Inferior parietal cortex (tissue), 1 donor: ENCODE data around the gene LPA.
A peak's percentile ranks its signal among the peaks of the same experiment; 100 is the strongest.
"Not testable (repeated sequence)": the region's sequence is repeated elsewhere in the genome, so short reads cannot be mapped to it uniquely, and the experiment has no call there.

ENCODE experiments used
- DNase-seq: peaks from one replicate; pipeline ENCODE4 v3.0.0-alpha.2; 2016; ENCODE audit errors: extremely low spot score

LPA gene

DNA sequence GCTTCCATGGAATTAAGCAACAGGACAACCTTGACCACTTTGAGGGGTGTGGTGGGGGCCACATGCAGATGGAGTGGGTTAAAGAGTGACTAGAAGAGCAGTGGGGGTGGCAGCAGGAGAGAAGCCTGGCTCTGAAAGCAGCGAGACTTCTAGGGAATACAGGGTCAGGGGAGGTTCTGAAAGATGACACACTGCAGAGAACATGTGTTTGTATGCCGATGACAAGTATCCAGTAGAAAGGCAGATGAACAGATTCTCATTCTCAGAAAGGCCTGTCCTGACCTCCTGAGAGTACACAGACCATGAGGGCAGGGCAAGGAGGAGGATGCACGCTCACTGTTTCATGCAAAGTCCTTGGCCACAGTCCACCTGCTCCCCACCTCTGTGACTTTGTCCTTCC lies 2.9 kb downstream of the LPA start:
- no peak for DNase-seq

DNA sequence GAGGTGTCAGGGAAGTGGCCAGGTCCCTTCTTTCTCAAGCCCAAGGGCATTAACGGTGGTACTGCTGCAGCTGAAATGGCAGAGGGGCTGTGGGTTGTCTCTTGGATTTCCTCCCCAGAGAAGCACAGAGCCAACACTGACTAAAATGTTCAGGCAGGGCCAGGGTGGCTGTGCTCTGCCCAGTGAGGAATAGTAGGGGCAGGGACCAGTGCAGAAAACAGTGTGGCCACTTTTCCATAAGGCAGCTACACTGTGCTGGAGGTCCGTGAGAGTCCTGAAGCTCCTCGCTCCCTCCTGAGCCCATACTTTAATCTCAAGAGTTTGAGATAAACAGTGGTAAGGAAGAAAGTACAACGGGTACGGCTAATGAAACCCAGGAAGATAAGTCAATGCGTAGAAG lies 4.5 kb downstream of the LPA start:
- no peak for DNase-seq

DNA sequence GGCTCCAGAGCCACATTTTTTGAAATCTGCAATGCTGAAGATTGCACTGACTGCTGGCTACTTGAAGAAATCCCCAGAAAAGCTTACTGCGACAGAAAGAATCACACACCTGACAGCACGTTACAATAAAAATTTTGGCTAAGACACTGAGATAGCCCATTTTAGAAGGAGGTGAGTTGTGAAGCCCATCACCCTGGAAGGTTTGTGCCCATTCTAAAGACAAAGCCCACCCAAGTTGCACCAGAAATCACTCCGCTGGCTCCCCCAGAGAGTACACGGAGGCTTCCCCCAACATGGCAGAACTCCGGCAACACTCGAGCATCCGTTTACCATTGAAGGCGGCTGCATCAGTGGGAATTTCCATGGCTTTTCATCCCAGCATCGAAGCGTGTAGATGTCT lies 29.4 kb downstream of the LPA start:
- DNase-seq: no peak

DNA sequence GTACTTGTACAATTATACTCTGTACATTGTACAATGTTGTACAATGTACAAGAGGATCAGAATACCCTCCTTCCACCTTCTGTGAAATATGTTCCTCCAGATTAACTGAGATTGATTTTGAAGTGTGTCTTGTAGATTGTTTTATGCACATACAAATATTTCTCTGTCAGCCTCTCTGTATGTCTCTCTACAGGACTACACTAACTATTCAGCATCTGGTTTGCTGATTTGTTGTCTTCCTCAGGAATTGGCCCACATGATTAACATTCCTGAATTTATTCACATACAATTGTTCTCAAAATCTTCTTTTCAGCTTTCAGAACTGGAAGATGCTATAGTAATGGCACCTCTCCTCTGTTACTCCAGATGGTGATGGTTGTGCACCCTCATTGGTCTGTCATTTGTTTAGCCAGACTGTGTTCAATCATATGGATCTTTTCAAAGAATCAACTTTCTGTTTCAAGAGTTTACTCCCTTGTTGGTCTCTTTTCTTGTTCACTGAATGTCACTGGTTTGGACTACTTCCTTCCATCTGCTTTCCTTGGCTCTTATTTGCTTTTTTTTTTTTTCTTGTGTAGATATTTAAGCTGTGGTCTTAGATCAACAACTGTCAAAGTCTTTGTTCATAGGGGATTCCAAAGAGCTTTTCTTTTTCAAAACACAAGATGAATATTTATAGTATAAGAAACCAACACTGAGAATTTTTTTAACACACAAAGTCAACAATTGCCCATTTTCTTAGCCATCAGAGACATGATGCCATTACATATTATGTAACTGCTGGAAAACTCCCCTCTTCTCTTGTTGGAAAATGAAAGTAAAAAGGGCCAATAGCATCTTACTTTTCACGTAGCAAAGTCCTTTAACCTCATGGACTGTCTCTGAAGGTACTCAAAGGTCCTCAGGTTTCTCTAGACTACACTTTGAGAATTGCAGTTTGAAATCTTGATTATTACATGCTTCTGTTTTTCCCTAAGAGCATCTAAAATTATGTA lies 67.9 kb downstream of the LPA start:
- no peak for DNase-seq

DNA sequence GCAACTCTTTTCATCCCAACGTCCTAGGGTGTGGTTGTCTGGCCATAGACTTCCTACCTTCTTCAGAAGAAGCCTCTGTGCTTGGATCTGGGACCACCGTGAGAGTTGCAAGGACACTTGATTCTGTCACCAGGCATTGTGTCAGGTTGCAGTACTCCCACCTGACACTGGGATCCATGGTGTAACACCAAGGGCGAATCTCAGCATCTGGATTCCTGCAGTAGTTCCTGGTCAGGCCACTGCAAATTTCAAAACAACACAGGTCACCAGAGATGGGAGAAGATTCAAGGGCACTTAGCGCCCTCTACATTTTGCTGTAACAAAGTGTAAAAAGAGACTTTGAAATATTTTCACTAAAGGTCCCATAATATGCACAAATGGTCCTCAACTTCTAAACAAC lies 68.8 kb downstream of the LPA start:
- DNase-seq: not testable (repeated sequence)

DNA sequence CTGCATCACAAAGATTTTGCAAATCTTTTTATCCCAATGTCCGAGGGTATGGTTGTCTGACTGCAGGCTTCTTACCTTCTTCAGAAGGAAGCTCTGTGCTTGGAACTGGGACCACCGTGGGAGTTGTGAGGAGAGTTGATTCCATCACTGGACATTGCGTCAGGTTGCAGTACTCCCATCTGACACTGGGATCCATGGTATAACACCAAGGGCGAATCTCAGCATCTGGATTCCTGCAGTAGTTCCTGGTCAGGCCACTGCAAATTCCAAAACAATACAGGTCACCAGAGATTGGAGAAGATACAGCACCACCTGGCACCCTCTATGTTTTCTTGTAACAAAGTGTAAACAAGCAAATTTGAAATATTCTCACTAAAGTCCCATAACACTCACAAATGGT lies 77.7 kb downstream of the LPA start:
- no peak for DNase-seq

DNA sequence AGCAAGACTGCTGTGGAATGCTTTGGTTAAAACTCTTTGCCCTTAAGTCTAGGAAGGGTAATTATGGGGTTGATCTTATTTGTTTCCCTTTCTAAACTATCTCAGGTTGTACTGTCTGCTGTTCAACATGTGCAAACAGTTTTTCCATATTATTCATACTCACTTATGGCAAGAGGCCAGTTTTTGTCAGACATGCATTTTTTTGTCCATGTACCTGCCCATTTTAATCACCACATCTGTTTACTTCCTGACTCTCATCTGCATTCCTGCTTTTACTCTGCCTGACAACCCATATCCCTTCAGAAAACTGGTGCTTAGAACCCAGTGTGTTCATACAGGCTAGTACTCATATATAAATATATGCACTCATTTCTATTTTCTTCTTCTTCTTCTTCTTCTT lies 80.3 kb downstream of the LPA start:
- DNase-seq: no peak

DNA sequence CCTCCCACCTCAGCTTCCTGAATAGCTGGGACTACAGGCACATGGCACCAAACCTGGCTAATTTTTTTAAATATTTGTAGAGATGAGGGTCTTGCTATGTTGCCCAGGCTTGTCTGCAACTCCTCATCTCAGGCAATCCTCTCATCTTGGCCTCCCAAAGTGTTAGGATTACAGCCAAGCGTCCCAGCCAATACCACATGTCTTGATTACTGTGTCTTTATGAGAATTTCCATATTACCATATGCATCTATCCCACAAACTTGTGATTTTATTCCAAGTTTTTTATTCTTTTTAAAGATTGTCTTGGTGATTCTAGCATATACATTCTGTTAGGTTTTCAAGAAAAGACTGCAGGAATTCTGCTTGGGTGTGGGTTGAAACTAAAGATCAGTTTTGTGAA lies 82.7 kb downstream of the LPA start:
- no peak for DNase-seq

DNA sequence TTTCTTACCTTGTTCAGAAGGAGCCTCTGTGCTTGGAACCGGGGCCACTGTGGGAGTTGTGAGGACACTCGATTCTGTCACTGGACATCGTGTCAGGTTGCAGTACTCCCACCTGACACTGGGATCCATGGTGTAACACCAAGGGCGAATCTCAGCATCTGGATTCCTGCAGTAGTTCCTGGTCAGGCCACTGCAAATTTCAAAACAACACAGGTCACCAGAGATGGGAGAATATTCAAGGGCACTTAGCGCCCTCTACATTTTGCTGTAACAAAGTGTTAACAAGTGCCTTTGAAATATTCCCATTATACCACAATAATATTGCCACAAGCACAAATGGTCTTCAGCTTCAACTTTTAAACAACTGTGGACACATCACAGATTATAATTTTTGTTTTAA lies 85.6 kb downstream of the LPA start:
- DNase-seq: not testable (repeated sequence)

DNA sequence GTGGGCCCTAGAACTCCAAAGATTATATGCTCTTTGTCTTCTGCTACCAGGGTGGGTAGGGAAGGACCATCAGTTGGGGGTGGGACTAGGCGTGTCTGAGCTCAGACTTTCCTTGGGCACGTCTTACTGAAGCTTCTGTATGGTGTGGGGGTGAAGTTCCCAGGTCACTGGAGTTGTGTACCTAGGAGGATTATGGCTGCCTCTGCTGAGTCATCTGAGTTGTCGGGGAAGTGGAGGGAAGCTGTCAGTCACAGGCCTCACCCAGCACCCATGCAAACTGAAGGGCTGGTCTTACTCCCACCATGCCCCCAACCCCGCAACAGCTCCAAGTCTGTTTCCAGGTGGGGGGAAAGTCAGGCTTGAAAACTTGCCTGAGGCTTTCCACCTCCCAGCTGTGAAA lies 90.1 kb downstream of the LPA start:
- no peak for DNase-seq

DNA sequence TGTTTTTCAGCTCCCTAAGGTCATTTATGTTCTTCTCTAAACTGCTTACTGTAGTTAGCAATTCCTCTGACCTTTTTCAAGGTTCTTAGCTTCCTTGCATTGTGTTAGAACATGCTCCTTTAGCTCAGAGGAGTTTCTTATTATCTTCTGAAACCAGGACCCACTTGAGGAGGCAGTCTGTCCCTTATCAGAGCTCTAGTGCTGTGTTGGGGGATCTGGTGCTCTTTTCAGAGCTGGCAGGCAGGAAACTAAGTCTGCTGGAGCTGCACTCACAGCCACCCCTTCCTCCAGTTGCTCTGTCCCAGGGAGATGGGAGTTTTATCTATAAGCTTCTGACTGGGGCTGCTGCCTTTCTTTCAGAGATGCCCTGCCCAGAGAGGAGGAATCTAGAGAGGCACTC lies 92.9 kb downstream of the LPA start:
- DNase-seq: not testable (repeated sequence)

DNA sequence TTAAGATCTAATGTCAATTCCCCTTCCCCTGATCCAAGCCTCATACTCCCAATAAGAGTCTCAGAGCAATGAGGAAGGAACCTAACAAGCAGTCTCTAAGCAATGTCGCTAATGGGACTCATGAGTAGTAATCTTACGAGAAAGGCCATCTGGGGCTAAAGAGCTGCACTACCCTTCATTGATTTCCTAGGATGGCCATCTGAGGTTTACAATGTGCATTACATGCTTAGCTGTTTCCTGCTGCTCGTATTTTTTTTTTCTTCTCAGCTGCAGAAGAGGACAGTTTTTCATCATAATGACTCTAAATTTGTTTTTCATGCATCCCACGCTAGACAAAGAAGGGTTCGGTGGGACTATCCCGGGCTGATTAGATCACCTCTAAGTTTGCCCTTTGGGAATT lies 119.3 kb downstream of the LPA start:
- no peak for DNase-seq

DNA sequence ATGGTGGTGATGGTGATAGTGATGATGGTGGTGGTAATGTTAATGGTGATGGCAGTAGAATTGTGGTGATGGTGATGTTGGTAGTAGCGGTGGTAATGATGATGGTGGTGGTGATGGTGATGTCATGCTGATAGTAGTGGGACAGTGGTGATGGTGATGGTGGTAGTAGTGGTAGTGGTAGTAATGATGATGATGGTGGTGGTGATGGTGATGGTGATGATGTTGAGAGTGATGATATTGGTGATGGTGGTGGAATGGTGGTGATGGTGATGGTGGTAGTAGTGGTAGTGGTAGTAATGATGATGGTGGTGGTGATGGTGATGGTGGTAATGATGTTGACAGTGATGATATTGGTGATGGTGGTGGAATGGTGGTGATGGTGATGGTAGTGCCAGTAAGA lies 128.8 kb downstream of the LPA start:
- no peak for DNase-seq

DNA sequence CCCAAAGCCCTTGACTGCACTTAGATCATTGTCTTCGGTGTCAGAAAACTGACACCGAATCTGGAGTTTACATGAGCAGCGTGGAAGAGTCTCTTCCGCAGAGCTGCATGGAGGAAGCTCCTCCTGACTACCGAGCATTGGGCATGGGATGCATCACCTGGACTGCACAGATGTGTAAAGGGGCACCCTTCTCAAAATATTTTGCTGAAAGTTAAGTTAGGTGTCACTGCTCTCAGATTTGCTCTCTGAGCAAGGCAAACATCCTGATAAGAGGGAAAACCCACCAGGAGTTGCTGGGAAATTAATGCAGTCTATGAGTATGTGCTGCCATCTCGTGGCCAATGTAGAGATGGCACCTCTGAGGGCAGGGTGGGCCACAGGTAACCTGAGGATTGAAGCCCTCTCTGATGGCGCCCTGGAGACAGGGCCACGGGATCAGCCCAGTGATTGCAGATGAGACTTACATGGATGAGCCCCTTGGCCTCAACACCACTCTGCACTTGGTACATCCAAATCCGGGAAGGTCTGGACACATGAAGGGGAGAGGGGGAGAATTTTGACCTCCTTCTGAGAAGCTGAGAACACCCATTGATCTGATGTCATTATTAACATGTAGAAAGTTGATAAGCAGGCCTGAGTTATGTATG lies 129.9 kb downstream of the LPA start:
- peak; percentile 79 for DNase-seq

DNA sequence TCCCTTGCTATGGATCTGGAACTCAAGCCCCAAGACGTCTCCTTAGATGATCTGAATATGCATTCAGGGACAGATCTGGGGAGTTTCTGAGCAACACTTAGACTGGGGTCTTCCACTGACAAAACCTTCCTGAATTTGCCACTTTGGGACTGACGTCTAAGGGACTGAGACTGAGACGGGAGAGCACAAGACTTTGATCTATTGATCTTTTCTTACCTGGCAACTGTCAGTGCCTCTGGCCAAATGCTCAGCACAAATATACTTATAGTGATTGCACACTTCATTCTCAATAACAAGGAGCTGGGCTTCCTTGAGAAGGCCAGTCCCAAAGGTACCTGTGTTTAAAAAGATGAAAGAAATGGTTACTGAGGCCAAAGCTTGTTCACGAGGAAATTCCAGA lies 131.8 kb downstream of the LPA start:
- no peak for DNase-seq

DNA sequence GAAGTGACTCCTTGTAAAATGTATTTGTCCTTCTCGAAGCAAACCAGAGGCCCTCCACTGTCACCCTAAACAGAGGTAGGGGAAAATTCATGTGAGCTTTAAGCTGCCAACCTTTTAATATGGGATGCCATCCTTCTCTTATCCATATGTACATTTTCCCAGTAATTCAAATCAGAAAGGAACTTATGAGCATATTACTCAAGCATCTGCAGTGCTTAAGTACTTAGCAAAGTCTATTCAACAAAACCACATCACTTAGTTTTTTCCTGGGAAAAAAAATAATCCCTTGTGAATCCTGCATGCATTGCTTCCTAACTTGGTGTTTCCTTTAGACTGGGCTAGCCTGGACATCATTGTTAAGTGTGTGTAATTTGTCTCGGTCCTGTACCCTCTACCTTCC lies 132.2 kb downstream of the LPA start:
- no peak for DNase-seq

DNA sequence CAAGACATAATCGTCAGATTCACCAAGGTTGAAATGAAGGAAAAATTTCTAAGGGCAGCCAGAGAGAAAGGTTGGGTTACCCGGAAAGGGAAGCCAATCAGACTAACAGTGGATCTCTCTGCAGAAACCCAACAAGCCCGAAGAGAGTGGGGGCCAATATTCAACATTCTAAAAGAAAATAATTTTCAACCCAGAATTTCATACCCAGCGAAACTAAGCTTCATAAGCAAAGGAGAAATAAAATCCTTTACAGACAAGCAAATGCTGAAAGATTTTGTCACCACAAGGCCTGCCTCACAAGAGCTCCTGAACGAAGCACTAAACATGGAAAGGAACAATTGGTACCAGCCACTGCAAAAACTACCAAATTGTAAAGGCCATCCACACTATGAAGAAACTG lies 134.6 kb downstream of the LPA start:
- DNase-seq: not testable (repeated sequence)

DNA sequence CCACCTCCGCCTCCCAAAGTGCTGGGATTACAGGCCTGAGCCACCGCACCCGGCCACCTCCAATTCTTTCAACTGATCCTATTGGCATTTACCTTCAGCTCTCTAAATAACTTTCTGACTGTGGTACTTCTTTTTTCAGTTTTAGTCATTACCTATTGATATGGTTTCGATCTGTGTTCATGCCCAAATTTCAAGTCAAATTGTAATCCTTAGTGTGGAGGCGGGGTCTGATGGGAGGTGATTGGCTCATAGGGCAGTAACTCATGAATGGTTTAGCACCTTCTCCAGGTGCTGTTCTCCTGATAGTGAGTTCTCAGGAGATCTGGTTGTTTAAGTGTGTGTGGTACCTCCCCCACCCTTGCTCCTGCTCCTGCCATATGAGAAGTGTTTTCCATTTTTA lies 140.9 kb downstream of the LPA start:
- no peak for DNase-seq

DNA sequence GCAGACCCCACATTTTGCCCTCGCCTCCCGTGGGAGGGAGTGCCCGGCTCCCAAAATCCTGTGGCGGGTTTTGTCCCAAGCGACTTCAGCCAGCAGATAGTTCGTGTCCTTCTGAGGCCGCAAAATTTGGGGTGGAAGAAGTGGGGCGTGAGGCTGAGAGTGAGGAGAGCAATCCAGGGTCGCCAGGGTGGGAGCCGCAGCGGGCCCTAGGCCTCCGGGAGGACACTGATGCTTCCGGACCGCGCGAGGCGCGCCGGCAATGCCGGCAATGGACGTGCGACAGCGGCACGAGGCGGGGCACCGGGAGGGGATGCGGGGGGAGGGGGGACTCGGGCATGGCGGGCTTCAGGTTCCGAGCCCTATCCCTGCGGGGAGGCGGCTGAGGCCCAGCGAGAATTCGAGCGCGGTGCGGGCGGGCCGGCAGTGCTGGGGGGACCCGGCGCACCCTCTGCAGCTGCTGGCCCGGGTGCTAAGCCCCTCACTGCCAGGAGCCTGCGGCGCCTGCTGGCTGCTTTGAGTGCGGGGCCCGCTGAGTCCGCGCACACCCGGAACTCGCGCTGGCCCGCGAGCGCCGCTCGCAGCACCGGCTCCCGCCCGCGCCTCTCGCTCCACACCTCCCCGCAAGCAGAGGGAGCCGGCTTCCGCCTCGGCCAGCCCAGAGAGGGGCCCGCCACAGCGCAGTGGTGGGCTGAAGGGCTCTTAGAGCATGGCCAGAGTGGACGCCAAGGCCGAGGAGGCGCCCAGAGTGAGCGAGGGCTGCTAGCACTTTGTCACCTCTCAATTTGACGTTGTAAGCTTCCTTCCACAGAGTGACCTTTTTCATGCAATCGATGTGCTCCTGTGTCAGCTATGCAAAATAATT lies 143.8 kb downstream of the LPA start:
- DNase-seq: peak; percentile 87

DNA sequence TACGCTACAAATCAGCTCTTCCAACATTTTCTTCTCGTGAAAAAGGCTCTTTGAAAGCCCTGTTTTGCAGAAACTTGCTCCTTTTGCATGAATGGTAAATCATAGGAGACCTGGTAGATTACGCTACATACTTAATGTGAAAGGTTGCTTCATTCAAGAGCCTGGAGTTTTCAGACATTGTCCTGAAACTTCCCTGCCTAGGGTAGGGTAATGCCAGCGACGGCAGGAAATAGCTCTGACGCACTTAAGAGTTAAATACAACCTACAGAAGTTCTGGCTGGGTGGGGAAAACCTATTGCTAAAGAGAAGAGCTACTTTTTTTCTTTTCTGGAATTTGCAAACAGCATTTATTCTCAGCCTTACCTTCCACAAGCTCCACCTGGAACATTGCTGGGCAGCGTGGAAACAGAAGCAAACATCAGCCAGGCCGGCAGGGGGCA lies 144.5 kb downstream of the LPA start:
- no peak for DNase-seq

DNA sequence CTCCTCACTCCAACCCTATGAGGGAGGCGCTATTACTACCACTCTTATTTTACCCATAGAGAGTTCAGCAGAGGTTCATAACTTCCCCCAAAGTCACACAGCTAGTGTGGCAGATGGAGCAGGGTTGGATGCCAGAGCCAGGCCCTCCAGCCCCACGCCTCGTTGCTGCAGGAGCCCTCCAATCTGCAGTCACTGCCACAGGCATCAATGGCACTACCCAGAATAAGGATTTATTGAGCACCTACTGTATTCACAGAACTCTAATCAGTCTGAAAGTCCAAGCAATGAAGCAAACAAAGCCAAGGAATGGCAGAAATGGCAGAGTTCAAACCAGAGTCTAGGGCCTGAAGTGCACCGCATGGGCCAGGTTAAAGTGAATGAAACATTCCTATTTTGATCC lies 144.9 kb downstream of the LPA start:
- DNase-seq: no peak

DNA sequence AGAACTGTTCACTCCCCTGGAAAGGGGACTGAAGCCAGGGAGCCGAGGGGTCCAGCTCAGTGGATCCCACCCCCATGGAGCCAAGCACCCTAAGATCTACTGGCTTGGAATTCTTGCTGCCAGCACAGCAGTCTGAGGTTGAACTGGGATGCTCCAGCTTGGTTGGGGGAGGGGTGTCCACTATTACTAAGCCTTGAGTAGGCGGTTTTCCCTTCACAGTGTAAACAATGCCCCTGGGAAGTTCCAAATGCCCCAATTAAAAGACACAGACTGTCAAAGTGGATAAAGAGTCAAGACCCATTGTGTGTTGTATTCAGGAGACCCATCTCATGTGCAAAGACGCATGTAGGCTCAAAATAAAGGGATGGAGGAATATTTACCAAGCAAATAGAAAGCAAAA lies 150.2 kb downstream of the LPA start:
- no peak for DNase-seq
